Breast epithelium (tissue), 4 donors: ENCODE measurements around the gene CLEC11A. TPM values are rescaled to one million over a fixed set of nuclear protein-coding genes. Genes with fewer than 3 reads are reported as not detected.

Source experiments
- DNase-seq, 2 donors: peaks; one replicate each; pipeline ENCODE4 v3.0.0-alpha.2; 2019; ENCODE audit warnings: low spot score in 2 of 2
- H3K27ac ChIP-seq, 2 donors: fragments of 200-600 bp; sonication (generic) in 1 of 2; one replicate each; pipeline ENCODE4 v1.5.1; 2016 to 2019; ENCODE audit warnings: mild to moderate bottlenecking in 1 of 2
- H3K27me3 ChIP-seq, 2 donors: fragments of 200-600 bp; sonication (generic) in 1 of 2; one replicate each; pipeline versions ENCODE4 v1.5.1 to v1.6.0; 2017 to 2019; ENCODE audit warnings: control low read depth in 1 of 2, mild to moderate bottlenecking in 1 of 2
- H3K36me3 ChIP-seq: fragments of 200-600 bp; one replicate; pipeline ENCODE4 v1.5.1; 2019
- H3K4me1 ChIP-seq, 2 donors: fragments of 200-600 bp; sonication (generic); one replicate each; pipeline ENCODE4 v1.5.1; 2016 to 2019; ENCODE audit warnings: control low read depth in 1 of 2
- H3K4me3 ChIP-seq, 3 donors: fragments of 200-600 bp; sonication (generic); 1 replicate in 2 of 3; 2 replicates in 1 of 3; pipeline ENCODE4 v1.5.1; 2016 to 2019; ENCODE audit warnings: mild to moderate bottlenecking in 3 of 3, moderate library complexity in 2 of 3
- H3K9me3 ChIP-seq, 2 donors: fragments of 200-600 bp; sonication (generic) in 1 of 2; one replicate each; pipeline ENCODE4 v1.5.1; 2016 to 2019; ENCODE audit warnings: control low read depth in 1 of 2
- POLR2A ChIP-seq: fragments of 450-650 bp; IDR thresholded peaks from one replicate; pipeline ENCODE4 v1.6.1; 2016; ENCODE audit warnings: antibody characterized with exemption, mild to moderate bottlenecking, moderate library complexity
- POLR2AphosphoS5 ChIP-seq, 3 donors: sonication (generic); formaldehyde crosslinking; IDR thresholded peaks; one replicate each; pipeline ENCODE4 v1.6.1; 2017; ENCODE audit warnings: antibody characterized with exemption in 3 of 3
- intact Hi-C: fragments of 100-400 bp; cut with DNase I; formaldehyde crosslinking; loops from one replicate; pipeline ENCODE4 v1.15.1; 2023; ENCODE audit warnings: low total_unique reads
- total RNA-seq, 3 donors: library from RNA; depleted of rRNA; stranded (reverse); fragments of >200 nt; gene quantifications; one replicate each; pipeline ENCODE4 v1.1.0, GENCODE V29; 2016
- TF ChIP-seq, protein P1 (sequence below), 3 donors: fragments of 450-650 bp; IDR thresholded peaks; one replicate each; pipeline ENCODE4 v1.5.1; 2016 to 2017; ENCODE audit warnings: antibody characterized with exemption in 3 of 3, mild to moderate bottlenecking in 3 of 3, moderate library complexity in 3 of 3

The CLEC11A gene
- total RNA-seq, 3 donors from 2014 or later, result 16.4 to 24.3 (median 20.6) TPM

DNA sequence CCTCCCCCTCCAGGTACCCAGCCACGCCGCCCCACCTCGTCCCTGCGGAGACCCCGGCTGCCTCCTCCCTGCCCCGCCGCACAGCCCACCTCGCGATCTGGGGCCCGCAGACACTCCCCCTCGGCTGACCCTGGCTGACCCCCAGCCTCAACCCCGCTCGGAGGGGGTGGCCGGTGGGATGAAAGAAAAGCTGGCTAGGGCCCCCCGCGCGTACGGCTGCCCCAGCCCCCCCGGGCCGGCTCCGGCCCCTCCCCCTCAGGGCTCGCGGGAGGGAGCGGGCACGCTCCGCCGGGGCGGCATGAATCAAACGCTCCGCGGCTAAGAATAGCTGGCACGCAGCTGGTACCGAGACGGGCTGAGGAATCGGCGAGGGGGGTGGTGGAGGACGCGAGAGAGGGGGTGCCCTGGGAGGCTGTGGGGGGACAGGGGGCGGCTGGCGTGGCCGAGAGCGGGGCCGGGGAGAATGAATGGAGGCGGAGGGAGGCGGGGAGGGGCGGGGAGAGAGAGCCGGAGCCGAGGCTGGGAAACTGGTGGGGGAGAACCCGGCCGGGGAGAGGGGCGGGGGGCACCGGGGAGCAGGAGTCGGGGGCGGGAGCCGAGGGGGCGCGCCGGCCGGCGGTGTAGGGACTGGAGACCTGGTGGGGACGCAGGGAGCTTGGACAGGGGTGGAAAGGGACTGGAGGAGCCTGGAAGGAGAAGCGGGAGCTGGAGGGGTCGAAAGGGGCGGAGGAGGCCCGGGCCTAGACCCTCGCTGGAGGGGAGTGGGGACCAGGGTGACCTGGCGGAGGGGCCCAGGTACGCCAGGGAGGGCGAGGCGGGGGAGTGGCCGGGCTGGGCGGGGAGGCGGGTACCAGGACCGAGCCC lies 4.7 kb upstream of the CLEC11A start:
- Histone ChIP-seq H3K4me3 (peak overlapping the region; percentile 11 to 78 (median 54)), H3K27me3 (peaks cover 7 to 25% of the 10 kb centered on the region in 2 donors), H3K9me3 (no peaks in the 10 kb centered on the region), H3K27ac (no peak overlapping the region), H3K4me1 (peaks cover 0 to 8% of the 10 kb centered on the region in 2 donors), H3K36me3 (no peaks in the 10 kb centered on the region)
- DNase-seq, result no peak
- intact Hi-C loops, result no loop called here
- TF ChIP-seq POLR2AphosphoS5 (IDR thresholded peaks at IDR 0.05) (no peak), POLR2A (no peak)
- TF ChIP-seq, protein P1, sequence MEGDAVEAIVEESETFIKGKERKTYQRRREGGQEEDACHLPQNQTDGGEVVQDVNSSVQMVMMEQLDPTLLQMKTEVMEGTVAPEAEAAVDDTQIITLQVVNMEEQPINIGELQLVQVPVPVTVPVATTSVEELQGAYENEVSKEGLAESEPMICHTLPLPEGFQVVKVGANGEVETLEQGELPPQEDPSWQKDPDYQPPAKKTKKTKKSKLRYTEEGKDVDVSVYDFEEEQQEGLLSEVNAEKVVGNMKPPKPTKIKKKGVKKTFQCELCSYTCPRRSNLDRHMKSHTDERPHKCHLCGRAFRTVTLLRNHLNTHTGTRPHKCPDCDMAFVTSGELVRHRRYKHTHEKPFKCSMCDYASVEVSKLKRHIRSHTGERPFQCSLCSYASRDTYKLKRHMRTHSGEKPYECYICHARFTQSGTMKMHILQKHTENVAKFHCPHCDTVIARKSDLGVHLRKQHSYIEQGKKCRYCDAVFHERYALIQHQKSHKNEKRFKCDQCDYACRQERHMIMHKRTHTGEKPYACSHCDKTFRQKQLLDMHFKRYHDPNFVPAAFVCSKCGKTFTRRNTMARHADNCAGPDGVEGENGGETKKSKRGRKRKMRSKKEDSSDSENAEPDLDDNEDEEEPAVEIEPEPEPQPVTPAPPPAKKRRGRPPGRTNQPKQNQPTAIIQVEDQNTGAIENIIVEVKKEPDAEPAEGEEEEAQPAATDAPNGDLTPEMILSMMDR (IDR thresholded peaks at IDR 0.05), result no peak

DNA sequence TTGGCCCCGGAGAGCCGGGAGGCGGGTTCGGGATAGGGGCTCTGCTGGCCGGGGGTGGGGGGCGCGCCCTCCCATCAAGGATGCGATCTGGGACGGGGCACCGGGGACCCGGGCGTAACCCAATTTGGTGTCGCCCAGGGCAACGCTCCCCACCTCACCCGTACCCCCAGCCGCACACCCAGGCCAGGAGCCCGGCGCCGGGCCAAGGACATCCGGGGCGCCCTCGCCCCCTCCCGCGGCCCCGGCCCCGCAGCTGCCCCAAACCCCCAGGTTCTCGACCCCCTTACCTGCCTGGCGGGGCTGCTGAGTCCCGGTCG lies 4.1 kb upstream of the CLEC11A start:
- peaks cover 7 to 25% of the 10 kb centered on the region in 2 donors for H3K27me3 ChIP-seq
- peaks cover 0 to 8% of the 10 kb centered on the region in 2 donors for H3K4me1 ChIP-seq
- intact Hi-C loops, result no loop called here
- TF ChIP-seq, protein P1 (IDR thresholded peaks at IDR 0.05), result no peak
- TF ChIP-seq POLR2A (no peak), POLR2AphosphoS5 (IDR thresholded peaks at IDR 0.05) (no peak)
- no peaks in the 10 kb centered on the region for H3K36me3 ChIP-seq
- peak overlapping the region; percentile 11 to 78 (median 54) for H3K4me3 ChIP-seq
- no peaks in the 10 kb centered on the region for H3K9me3 ChIP-seq
- DNase-seq, result no peak
- peak overlapping the region in 1 of 2 donors; percentile 78 for H3K27ac ChIP-seq

DNA sequence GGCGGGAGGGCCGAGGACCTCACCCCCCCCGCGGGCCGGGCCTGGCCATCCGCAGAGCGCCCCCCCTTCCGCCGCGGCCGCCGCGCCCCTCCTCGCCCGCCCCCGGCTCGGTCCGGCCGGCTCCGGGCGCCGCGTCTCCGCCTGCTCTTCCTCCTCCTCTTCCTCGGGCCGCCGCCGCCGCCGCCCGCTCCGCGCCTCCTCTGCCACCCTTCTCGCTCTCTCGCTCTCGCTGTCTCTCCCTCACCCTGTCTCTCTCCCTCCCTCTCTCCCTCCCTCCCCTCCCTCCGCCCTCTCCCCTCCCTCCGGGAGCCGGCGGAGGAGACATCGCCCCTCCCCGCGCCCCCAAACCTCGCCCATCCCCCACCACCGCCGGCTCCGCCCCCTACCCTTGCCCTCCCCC lies 3.6 kb upstream of the CLEC11A start, which contains the start of gene SHANK1:
Gene SHANK1 (minus strand): TSS at position 237 of the 400 bp plus-strand sequence. CDS start 2,883 bp downstream, outside the sequence.
- no peak for DNase-seq

DNA sequence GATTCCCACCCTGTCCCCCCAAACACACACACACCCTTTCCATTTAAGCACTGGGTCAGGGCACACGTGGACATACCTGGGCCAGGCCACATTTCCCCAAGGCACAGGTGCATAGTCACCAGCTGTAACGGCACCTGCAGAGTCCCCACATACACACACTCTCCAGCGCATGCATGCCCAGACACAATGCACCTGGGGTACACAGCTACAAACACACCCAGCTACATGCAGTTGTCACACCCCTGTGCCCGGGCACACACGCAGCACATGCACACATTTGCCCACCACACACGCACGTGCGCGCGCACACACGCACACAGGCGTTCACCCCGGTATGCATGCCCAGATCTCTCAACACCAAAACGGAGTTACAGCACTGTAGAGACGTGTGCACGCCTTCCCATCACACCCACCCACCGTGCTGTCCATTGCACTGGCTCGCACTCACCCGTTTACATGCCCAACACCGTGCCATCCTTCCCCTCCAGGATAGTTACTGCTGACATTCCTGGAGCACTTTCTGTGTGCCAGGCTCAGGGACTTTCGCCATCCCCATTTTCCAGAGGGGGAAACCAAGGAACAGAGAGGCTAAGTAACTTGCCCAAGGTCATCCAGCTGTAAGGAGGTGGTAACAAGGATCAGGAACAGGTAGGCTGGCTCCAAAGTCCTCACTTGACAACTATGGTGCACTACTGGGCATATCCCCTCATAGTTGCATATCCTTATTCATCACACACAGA lies 2.8 kb upstream of the CLEC11A start:
- no peaks in the 10 kb centered on the region for H3K9me3 ChIP-seq
- no peak for TF ChIP-seq POLR2AphosphoS5 (IDR thresholded peaks at IDR 0.05)
- TF ChIP-seq POLR2A, result no peak
- TF ChIP-seq, protein P1 (IDR thresholded peaks at IDR 0.05), result no peak
- H3K27me3 ChIP-seq, result peaks cover 7 to 25% of the 10 kb centered on the region in 2 donors
- intact Hi-C loops, result no loop called here
- H3K4me1 ChIP-seq, result peaks cover 0 to 8% of the 10 kb centered on the region in 2 donors
- no peak overlapping the region for H3K4me3 ChIP-seq
- no peak for DNase-seq
- no peaks in the 10 kb centered on the region for H3K36me3 ChIP-seq
- no peak overlapping the region for H3K27ac ChIP-seq

More for the DNA sequence above, 3.6 kb upstream of the CLEC11A start, which contains the start of gene SHANK1:
- Histone ChIP-seq H3K27ac (peak within 1 kb of the TSS in 1 of 2 donors; percentile 78), H3K36me3 (no peaks in the 10 kb centered on the region), H3K4me3 (peak within 1 kb of the TSS; percentile 11 to 78 (median 54)), H3K27me3 (peaks cover 7 to 25% of the 10 kb centered on the region in 2 donors), H3K9me3 (no peaks in the 10 kb centered on the region), H3K4me1 (peaks cover 0 to 8% of the 10 kb centered on the region in 2 donors)
- intact Hi-C loops, result no loop called here
- TF ChIP-seq POLR2AphosphoS5 (IDR thresholded peaks at IDR 0.05), result no peak
- TF ChIP-seq, protein P1 (IDR thresholded peaks at IDR 0.05), result no peak
